Right lobe of liver (tissue), 4 donors: ENCODE data around the gene RPS21.

Experiments used
- CTCF ChIP-seq, 4 donors: fragments of 200-600 bp in 3 of 4; fragments of 450-650 bp in 1 of 4; IDR thresholded peaks; one replicate each; pipeline versions ENCODE4 v1.5.1 to v1.8.0; 2016 to 2022; ENCODE audit warnings: antibody characterized with exemption in 4 of 4, mild to moderate bottlenecking in 2 of 4
- POLR2A ChIP-seq: fragments of 450-650 bp; IDR thresholded peaks from one replicate; pipeline ENCODE4 v1.6.1; 2017; ENCODE audit warnings: antibody characterized with exemption, mild to moderate bottlenecking
- donor health status: DM: no; HTN: no; CAD: no.
- donor health status: DM: no; HTN: no; CAD: no.
- donor health status: DM: no; HTN: yes; CAD: no.

- TF ChIP-seq CTCF (IDR thresholded peaks at IDR 0.05) (no peak), POLR2A (no peak)
Measured at GRCh38 chr20:62387219-62387913, 463 bp downstream of the RPS21 start.
